ENCODE measurements around the gene FOXL1.

Gene FOXL1

DNA sequence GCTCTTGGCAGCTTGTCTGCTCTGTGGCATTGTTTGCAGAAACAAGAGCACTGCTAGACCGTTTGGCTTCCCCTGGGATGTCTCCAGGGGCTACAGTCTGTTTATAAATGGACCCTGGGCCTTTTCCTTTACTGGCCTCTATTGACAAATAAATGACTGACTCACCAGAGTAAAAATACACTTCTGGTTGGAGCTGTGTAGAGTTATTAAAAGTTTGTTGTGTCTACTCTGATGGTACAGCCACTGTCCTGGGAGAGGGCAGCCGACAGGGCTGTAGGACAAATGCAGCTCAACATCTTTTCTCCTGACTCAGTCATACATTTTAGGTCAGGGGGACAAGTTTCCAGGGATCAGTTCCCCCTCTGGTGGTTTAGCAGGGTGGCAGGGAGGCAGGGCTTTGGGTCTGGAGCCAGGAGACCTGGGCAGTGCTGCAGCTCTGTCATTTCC lies 30.0 kb downstream of the FOXL1 start:
- no peak overlapping the region for H3K27ac Mint-ChIP-seq
- no peaks in the 10 kb centered on the region for H3K36me3 Mint-ChIP-seq (ENCODE audit: low read depth)
- H3K4me3 Mint-ChIP-seq: no peak overlapping the region
- H3K4me1 Mint-ChIP-seq (ENCODE audit: low read depth): peaks cover 9% of the 10 kb centered on the region
- intact Hi-C loops (cut with micrococcal nuclease): no loop called here
- peaks cover 6% of the 10 kb centered on the region for H3K27me3 Mint-ChIP-seq
- peaks cover 9% of the 10 kb centered on the region for H3K9me3 Mint-ChIP-seq

GRCh38 chr16:86609115-86609514 lies 30.8 kb downstream of the FOXL1 start:
- peaks cover 1% of the 10 kb centered on the region for H3K9me3 Mint-ChIP-seq
- intact Hi-C loops (cut with micrococcal nuclease): no loop called here
- no peak overlapping the region for H3K4me3 Mint-ChIP-seq
- peaks cover 9% of the 10 kb centered on the region for H3K4me1 Mint-ChIP-seq (ENCODE audit: low read depth)
- peaks cover 6% of the 10 kb centered on the region for H3K27me3 Mint-ChIP-seq
- H3K27ac Mint-ChIP-seq: no peak overlapping the region
- no peaks in the 10 kb centered on the region for H3K36me3 Mint-ChIP-seq (ENCODE audit: low read depth)

- H3K36me3 Mint-ChIP-seq (ENCODE audit: low read depth): no peaks in the 10 kb centered on the region
- no peak overlapping the region for H3K27ac Mint-ChIP-seq
- intact Hi-C loops (cut with micrococcal nuclease): no loop called here
These were observed 31.3 kb downstream of the FOXL1 start for GRCh38 chr16:86609661-86610060.

GRCh38 chr16:86610779-86611524 lies 32.6 kb downstream of the FOXL1 start:
- intact Hi-C loops (cut with micrococcal nuclease): no loop called here
- peaks cover 9% of the 10 kb centered on the region for H3K27me3 Mint-ChIP-seq
- H3K4me3 Mint-ChIP-seq: no peak overlapping the region
- H3K27ac Mint-ChIP-seq: no peak overlapping the region
- no peaks in the 10 kb centered on the region for H3K4me1 Mint-ChIP-seq (ENCODE audit: low read depth)
- H3K9me3 Mint-ChIP-seq: no peaks in the 10 kb centered on the region
- no peaks in the 10 kb centered on the region for H3K36me3 Mint-ChIP-seq (ENCODE audit: low read depth)

More at GRCh38 chr16:86609661-86610060, 31.3 kb downstream of the FOXL1 start:
- Mint-ChIP-seq H3K4me3 (no peak overlapping the region), H3K9me3 (no peaks in the 10 kb centered on the region), H3K27me3 (peaks cover 6% of the 10 kb centered on the region), H3K4me1 (ENCODE audit: low read depth) (peaks cover 6% of the 10 kb centered on the region)

- Mint-ChIP-seq H3K27me3 (peaks cover 9% of the 10 kb centered on the region), H3K4me1 (ENCODE audit: low read depth) (no peaks in the 10 kb centered on the region), H3K4me3 (no peak overlapping the region), H3K36me3 (ENCODE audit: low read depth) (no peaks in the 10 kb centered on the region), H3K27ac (no peak overlapping the region), H3K9me3 (no peaks in the 10 kb centered on the region)
- intact Hi-C loops (cut with micrococcal nuclease): no loop called here
These were observed 33.1 kb downstream of the FOXL1 start for GRCh38 chr16:86611525-86611855.

DNA sequence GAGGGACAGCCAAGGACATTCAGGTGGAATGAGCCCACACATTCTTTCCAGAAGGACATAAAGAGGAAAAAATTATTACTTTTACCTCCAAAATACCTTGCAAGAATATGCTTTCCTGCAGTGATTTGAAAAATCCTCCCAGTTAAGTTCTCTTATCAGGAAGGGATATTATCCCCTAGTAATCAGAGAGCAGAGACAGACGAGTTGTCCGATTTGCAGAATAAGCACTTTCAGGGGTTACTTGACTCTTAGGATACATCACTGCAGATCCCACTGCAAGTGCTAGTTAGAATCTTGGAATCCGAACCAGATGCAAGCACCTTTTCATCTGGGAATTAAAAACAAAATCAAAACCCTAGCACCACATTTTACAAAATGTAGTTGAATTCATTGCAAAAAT lies 33.6 kb downstream of the FOXL1 start:
- no peak overlapping the region for H3K4me3 Mint-ChIP-seq
- intact Hi-C loops (cut with micrococcal nuclease): no loop called here
- no peak overlapping the region for H3K27ac Mint-ChIP-seq
- no peaks in the 10 kb centered on the region for H3K9me3 Mint-ChIP-seq
- H3K36me3 Mint-ChIP-seq (ENCODE audit: low read depth): no peaks in the 10 kb centered on the region
- no peaks in the 10 kb centered on the region for H3K4me1 Mint-ChIP-seq (ENCODE audit: low read depth)
- H3K27me3 Mint-ChIP-seq: peaks cover 9% of the 10 kb centered on the region

DNA sequence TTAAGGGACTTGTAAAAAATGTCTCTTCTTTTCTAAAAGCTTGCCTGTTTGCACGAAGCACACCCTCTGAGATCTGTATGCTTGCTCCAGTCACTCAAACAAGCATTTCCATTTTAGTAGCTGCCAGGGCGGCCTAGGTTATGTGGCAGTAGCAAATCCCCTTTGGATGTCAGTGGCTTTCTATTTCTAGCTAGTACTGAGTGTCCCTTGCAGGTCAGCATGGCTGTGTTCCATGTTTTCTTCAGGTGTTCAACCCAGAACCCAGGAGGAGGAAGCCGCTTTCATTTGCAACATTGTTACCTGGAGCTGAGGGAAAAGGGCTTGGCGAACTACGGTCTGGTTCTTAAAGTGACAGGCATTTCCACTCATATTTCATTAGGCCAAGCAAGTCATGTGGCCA lies 36.4 kb downstream of the FOXL1 start:
- H3K27ac Mint-ChIP-seq: no peak overlapping the region
- no peak overlapping the region for H3K4me3 Mint-ChIP-seq
- no peaks in the 10 kb centered on the region for H3K4me1 Mint-ChIP-seq (ENCODE audit: low read depth)
- no peaks in the 10 kb centered on the region for H3K36me3 Mint-ChIP-seq (ENCODE audit: low read depth)
- intact Hi-C loops (cut with micrococcal nuclease): no loop called here
- peaks cover 8% of the 10 kb centered on the region for H3K27me3 Mint-ChIP-seq
- H3K9me3 Mint-ChIP-seq: no peaks in the 10 kb centered on the region

- intact Hi-C loops (cut with micrococcal nuclease): no loop called here
- no peaks in the 10 kb centered on the region for H3K36me3 Mint-ChIP-seq (ENCODE audit: low read depth)
- H3K4me1 Mint-ChIP-seq (ENCODE audit: low read depth): no peaks in the 10 kb centered on the region
- H3K27ac Mint-ChIP-seq: no peak overlapping the region
- peaks cover 3% of the 10 kb centered on the region for H3K27me3 Mint-ChIP-seq
- no peaks in the 10 kb centered on the region for H3K9me3 Mint-ChIP-seq
- H3K4me3 Mint-ChIP-seq: no peak overlapping the region
These were observed 38.6 kb downstream of the FOXL1 start for GRCh38 chr16:86616906-86617305.

DNA sequence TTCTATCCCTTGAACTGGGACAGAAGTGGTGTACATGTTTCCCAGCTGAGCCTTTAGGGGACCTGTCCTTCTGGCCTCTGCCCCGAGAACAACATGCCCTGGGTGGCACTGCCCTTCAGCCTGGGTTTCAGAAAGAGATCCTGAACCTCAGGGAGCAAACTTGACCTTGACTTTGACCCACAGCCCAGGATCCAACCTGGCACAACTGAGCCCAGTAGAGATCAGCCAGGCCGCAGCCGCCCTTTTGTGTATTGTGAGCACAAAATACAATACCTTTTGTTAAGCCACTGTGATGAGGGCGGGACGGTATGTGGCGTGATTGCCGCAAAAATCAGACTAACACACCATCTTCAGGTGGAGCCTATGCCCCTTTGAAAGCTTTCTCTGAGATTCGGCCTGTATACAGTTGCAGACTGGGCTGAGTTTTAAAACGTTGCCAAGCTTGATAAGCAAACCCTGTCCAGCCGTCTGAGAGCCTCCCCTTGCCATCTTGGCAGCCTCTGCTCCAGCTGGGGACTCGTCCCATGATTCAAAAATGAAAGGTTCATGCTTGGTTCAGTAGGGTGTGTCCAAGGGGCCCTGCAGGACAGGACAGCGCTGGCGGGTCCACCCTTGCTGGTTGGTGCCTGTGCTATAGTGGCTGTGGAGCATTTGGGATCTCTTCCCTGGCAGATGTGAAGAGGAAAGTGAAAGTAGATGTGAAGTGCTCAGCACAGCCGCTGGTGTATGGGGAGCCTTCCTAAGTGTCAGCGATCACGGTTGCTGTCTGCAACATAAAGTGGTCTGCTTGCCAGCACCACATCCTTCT lies 40.3 kb downstream of the FOXL1 start:
- H3K9me3 Mint-ChIP-seq: no peaks in the 10 kb centered on the region
- no peaks in the 10 kb centered on the region for H3K36me3 Mint-ChIP-seq (ENCODE audit: low read depth)
- intact Hi-C loops (cut with micrococcal nuclease): no loop called here
- no peak overlapping the region for H3K27ac Mint-ChIP-seq
- H3K4me3 Mint-ChIP-seq: no peak overlapping the region
- H3K4me1 Mint-ChIP-seq (ENCODE audit: low read depth): no peaks in the 10 kb centered on the region
- peaks cover 3% of the 10 kb centered on the region for H3K27me3 Mint-ChIP-seq

DNA sequence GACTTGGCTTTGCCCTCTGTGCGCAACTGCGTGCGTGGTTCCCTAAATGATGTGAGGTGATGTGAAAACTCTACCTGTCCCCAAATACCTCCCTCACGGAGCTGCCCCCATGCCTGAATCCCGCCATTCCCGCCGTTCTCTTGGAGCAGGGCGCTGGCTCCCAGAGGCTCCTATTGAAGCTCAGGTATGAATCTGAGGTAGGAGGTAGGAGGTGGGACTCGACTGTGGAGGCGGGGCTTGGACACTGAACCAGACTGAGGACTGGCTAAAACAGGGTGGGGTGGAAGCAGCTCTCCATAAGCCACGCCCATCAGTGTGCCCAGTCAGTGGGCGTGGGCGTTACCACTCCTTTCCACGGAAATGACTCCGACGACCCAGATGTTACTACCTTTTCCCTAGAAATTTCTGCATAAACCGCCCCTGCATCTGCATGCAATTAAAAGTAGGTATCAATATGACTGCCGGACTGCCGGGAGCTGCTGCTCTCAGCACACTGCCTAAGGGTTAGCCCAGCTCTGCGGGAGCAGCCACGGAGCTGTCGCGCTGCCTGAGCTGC lies 41.0 kb downstream of the FOXL1 start:
- Mint-ChIP-seq H3K27ac (no peak overlapping the region), H3K4me3 (no peak overlapping the region), H3K4me1 (ENCODE audit: low read depth) (no peaks in the 10 kb centered on the region), H3K9me3 (no peaks in the 10 kb centered on the region), H3K36me3 (ENCODE audit: low read depth) (no peaks in the 10 kb centered on the region), H3K27me3 (peaks cover 3% of the 10 kb centered on the region)
- intact Hi-C loops (cut with micrococcal nuclease): no loop called here

DNA sequence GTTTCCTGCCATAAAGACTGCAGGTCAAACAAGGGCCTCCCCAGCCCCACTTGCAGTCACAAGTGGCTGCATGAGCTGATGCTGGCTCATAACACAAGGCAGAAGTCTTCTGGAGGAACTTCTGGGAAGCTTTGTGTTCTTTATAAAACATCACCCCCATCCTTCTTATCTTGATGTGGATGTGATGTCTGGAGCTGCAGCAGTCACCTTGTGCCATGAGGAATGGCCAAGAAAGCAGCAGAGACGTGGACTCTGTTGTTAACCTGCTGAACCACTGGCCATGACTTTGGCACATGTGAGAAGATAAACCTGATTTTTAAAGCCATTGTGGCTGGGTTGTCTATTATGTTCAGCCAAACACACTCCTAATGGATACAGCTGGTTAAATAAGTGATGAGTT lies 41.8 kb downstream of the FOXL1 start:
- Mint-ChIP-seq H3K4me3 (no peak overlapping the region), H3K36me3 (ENCODE audit: low read depth) (no peaks in the 10 kb centered on the region), H3K4me1 (ENCODE audit: low read depth) (no peaks in the 10 kb centered on the region), H3K27ac (no peak overlapping the region), H3K27me3 (peaks cover 2% of the 10 kb centered on the region), H3K9me3 (no peaks in the 10 kb centered on the region)
- intact Hi-C loops (cut with micrococcal nuclease): no loop called here

DNA sequence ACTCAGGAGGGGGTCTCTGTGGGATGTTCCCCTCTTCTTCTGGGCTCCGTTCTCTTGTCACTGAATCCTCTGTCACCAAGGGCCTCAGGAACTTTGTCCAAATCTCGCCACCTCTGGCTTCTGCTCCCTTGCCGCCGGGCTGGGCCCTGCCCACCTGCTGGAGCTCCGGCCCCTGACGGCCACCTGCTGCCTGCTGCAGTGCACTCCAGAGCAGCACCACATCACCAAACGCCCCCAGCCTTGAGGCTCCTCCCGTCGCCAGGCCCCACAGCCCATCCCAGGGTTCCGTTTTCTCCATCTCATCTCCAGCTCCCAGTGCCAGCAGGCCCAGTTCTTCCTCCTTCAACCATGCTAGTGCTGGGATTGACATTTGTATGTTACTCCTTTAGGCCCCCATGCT lies 43.6 kb downstream of the FOXL1 start:
- H3K9me3 Mint-ChIP-seq: no peaks in the 10 kb centered on the region
- H3K27ac Mint-ChIP-seq: no peak overlapping the region
- intact Hi-C loops (cut with micrococcal nuclease): no loop called here
- no peaks in the 10 kb centered on the region for H3K27me3 Mint-ChIP-seq
- H3K36me3 Mint-ChIP-seq (ENCODE audit: low read depth): no peaks in the 10 kb centered on the region
- no peak overlapping the region for H3K4me3 Mint-ChIP-seq
- H3K4me1 Mint-ChIP-seq (ENCODE audit: low read depth): no peaks in the 10 kb centered on the region

DNA sequence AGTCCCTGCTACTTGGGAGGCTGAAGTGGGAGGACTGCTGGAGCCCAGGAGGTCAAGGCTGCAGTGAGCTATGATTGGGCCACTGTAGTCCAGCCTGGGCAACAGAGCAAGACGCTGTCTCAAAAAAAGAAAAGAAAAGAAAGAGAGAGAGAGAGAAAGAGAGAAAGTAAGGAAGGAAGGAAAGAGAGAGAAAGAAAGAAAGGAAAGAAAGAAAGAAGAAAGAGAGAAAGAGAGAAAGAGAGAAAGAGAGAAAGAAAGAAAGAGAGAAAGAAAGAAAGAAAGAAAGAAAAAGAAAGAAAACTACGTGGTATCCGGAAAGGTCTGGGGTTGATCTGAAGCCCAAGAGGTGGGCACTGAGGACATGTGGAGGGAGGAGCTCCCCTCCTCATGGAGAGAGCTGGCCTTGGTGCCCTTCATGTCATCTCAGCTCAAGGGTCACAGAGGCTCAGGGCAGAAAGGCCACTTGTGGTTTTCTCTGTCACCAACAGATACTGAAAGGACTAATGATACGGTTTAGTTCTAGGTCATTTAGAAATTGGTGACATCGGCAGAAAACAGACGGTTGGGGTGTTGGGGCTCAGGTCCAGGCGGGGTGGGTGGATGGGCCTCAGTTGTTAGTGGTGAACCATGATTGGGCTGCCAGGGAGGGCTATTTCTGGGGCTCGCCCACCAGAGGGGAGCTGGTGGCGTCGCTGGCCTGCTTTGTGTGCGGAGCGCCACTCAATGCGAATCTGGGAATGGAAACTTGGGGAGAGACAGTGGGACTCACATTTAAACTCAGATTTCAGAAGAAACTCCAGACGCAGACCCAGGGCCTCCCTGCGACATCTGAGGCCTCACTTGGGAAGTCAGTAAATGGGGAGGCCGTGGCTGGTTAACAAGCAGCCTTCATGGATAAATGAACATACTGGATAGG lies 44.6 kb downstream of the FOXL1 start:
- H3K4me1 Mint-ChIP-seq (ENCODE audit: low read depth): no peaks in the 10 kb centered on the region
- H3K27ac Mint-ChIP-seq: no peak overlapping the region
- intact Hi-C loops (cut with micrococcal nuclease): no loop called here
- H3K4me3 Mint-ChIP-seq: no peak overlapping the region
- no peaks in the 10 kb centered on the region for H3K9me3 Mint-ChIP-seq
- no peaks in the 10 kb centered on the region for H3K36me3 Mint-ChIP-seq (ENCODE audit: low read depth)
- H3K27me3 Mint-ChIP-seq: no peaks in the 10 kb centered on the region

DNA sequence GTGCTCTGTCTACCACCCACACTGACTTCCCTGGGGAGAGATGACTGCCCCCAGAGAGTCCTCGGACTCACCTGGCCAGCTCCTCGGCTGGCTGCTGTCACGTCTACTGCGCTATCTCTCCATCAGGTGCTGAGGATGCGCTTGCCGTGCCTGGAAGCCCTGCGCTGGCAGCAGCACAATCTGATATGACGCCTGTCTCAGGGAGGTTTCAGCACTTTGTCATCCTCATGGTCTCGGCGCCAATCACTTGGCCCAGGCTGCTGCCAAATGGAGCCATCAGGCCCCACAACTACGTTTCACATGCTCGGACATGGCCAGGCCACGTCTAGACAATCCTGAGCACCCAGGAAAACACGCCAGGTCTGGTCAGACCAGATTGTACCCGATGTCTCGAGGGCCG lies 46.7 kb downstream of the FOXL1 start:
- H3K4me1 Mint-ChIP-seq (ENCODE audit: low read depth): no peaks in the 10 kb centered on the region
- H3K36me3 Mint-ChIP-seq (ENCODE audit: low read depth): no peaks in the 10 kb centered on the region
- no peaks in the 10 kb centered on the region for H3K9me3 Mint-ChIP-seq
- peaks cover 2% of the 10 kb centered on the region for H3K27me3 Mint-ChIP-seq
- intact Hi-C loops (cut with micrococcal nuclease): no loop called here
- no peak overlapping the region for H3K27ac Mint-ChIP-seq
- H3K4me3 Mint-ChIP-seq: no peak overlapping the region

Data from dendritic cell treated with granulocyte-macrophage colony-stimulating factor and Interleukin-4, amounts not matched to agents 40 ng/mL and 50 ng/mL, for 4 days (primary cell).